GM19351 (cell line): Measurements from ENCODE around the gene ITGB7.

Experiments
- ATAC-seq: cut with Tn5 transposase; IDR thresholded peaks from one replicate; pipeline ENCODE4 v1.9.1; 2021; ENCODE audit warnings: mild to moderate bottlenecking, moderate library complexity; ENCODE audit not compliant: unreplicated experiment

The ITGB7 gene

DNA sequence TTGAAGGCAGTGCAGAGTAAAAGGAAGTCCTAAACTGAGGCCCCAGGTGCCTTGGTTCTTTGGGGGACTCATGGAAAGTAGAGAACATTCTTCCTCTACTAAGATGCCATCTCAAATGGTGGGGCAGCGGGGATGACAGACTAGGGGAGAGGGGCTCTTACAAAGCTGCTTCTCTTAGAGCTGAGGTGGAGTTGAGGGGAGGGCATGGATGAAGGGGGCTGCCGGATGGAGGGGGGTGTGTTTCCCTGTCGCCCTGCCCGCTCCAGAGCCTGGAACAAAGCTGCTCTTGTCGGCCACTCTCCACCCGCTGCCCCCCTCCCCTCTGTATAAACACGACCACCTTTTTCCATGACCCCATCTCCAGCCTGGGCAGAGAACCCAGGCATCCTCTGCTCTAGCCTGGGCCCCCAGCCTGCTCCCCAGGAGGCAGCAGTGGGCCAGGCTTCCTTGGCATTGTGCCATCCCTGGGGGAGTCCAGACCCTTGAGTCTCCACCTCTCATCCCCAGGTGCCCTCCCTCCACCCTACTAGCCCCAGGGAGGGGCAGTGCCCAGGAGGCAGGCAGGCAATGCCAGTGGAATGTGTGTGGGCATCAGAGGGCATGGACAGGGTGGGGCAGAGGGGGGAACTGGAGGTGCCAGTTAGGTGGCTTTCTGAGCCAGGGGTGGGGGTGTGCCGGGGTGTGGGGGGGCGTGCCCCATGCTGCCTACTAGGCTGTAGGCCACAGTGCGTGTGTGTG is 23.2 kb upstream of the ITGB7 start:
- no peak for ATAC-seq

DNA sequence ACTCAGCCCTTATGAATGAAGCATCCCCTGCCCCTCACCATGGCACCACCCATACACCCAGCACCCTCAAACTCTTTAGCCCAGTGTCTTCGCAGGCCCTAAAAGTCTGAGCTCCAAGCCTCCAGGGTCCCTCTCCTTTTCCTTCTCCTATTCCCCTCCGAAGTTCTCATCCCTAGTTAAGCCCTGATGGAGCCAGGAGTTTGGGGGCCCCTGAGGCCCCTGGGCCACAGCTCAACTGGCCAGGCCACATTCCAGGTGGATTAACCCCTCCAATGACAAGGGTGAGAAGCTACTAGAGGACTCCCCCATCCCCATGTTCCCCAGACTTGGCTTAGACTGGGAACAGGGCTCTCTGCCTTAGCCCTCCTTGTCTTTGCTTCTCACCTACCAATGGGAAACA is 22.4 kb upstream of the ITGB7 start:
- ATAC-seq, result no peak

DNA sequence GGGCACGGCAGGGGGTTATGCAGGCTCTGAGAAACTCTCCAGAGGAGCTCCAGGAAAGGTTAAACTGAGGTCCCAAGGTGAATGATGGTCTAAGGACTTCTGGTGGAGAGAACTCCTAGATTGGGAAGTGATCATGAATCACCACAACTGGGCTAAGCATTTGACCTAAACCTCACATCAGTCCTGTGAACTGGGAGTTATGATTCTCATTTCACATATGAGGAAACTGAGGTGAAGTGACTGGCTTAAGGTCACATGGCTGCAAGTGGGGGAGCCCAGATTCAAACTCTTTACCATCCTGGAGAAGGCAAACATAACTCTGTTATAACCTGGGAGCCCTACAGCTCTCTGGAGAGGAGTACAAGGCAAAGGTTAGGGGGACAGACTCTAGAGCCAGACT is 20.8 kb upstream of the ITGB7 start:
- ATAC-seq, result no peak

DNA sequence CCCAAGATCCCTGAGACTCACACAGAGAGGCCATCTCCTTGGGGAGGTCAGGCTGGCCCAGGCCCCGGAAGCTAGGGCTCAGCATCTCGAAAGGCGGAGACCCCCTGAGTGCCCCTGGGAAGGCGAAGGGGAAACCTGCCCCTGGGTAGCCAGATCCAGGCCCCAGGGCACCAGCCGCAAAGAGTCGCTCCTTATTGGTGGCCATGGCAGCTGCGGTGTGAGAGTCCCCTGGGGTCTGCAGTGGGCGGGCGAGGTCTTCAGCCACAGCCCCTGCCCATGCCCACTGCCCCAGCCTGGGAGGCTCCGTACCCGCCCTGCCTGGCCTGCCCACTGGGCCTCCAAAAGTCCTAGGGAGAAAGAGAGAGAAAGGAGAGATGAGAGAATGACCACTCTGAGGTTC is 20.3 kb upstream of the ITGB7 start:
- ATAC-seq, result no peak

GRCh38 chr12:53226815-53227214 is 19.8 kb upstream of the ITGB7 start:
- no peak for ATAC-seq

GRCh38 chr12:53225635-53226424 is 18.8 kb upstream of the ITGB7 start:
- no peak for ATAC-seq

- ATAC-seq, result no peak
Measured at GRCh38 chr12:53224897-53225634, 18.0 kb upstream of the ITGB7 start.

- ATAC-seq, result no peak
Measured at GRCh38 chr12:53224061-53224896, 17.2 kb upstream of the ITGB7 start.

GRCh38 chr12:53223389-53224060 is 16.5 kb upstream of the ITGB7 start:
- no peak for ATAC-seq

- no peak for ATAC-seq
Measured at GRCh38 chr12:53222806-53223261, 15.8 kb upstream of the ITGB7 start.

- ATAC-seq, result no peak
Measured at GRCh38 chr12:53222170-53222721, 15.2 kb upstream of the ITGB7 start.

GRCh38 chr12:53221203-53222080 is 14.4 kb upstream of the ITGB7 start:
- no peak for ATAC-seq

GRCh38 chr12:53220694-53221202 is 13.7 kb upstream of the ITGB7 start:
- peak; percentile 47 for ATAC-seq

DNA sequence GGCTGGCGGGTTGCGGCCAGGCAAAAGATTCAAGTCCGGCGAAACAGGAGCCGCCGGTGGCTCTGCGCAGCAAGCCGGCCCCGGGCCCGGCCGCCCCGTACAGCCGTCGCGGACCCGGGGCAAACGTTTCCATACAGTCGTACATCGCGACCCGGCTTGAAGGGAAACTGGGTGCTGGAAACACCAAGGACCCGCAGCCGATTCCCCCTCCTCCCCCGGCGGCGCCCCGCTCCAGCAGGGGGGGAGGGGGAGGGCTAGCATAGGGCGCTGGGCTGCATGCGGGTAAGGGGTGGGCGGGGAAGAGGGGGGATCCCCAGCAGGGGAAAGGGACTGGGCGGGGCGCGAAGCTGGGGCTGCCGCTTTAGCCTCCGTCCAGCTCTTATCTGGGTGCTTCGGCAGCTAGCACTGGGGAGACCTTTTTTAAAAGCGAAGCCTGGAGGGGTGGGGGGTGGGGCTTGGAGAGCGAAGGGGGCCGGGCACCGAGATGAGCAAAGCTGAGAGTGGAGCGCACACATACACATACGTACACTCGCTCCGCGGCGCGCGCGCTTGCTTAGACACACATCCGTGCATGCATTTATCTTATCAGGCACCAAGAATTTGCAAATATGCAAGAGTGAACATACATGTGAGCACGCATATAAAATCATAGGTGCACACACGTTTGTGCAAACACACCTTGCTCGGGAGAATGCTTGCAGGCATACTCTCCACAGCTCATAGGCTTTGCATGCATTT is 13.1 kb upstream of the ITGB7 start:
- ATAC-seq, result peak; percentile 35

DNA sequence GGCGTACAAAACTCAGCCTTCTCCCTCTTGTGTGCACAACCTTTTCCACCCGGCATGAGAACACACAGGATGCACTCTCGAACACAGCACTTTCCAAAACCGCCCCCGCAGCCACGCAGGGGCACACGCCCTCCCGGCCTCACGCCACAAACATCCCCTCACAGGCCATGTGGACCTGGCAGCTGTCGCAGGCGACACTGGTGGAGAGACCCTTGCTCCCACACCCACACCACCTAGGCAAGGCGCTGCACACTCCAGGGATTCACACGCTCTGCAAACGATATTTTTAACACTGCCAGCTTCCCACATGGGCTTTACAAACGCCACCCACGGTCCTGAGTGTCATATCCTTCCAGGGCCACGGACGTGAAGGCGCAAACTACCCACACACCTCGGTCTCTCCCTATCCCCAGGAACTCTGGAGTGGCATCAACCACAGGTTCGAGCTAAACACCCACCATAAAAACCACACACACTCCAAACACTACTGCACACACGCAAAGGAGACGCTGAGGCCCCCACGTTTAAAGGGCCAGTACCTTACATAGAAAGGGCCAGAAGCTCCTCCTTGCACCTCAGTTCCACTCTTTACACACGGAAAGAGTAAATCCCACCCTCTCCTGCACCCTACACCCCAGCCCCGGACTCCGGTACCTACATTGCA is 12.4 kb upstream of the ITGB7 start:
- peak; percentile 20 for ATAC-seq

- no peak for ATAC-seq
Measured at GRCh38 chr12:53218551-53219291, 11.7 kb upstream of the ITGB7 start.

DNA sequence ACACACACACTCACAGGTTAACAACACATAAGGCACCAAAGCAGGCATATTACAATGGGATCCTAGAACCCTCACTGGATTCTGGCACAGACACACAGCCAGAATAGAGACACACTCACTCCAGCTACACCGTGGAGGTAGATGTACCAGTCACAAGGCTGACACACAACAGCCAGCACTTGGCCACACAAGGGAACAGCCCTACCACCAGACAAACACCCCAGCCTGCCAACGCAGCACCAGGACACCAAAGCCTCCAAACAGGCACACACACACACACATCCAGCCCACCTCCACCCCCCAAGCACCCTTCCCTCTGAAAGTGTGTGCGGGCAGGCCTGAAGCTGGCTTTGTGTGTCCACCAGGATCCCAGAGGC is 10.9 kb upstream of the ITGB7 start:
- no peak for ATAC-seq
